GM18507 (cell line): ENCODE results near the gene C12orf76.

Experiments
- DNase-seq: peaks from one replicate; pipeline ENCODE4 v3.0.0; 2011; ENCODE audit warnings: low read depth; ENCODE audit not compliant: insufficient read length; ENCODE audit errors: extremely low spot score
- FAIRE-seq: peaks from 2 replicates; lab custom pipeline; 2011; peaks lifted over from hg19 to GRCh38; lab: Jason Lieb, UNC

Gene C12orf76

DNA sequence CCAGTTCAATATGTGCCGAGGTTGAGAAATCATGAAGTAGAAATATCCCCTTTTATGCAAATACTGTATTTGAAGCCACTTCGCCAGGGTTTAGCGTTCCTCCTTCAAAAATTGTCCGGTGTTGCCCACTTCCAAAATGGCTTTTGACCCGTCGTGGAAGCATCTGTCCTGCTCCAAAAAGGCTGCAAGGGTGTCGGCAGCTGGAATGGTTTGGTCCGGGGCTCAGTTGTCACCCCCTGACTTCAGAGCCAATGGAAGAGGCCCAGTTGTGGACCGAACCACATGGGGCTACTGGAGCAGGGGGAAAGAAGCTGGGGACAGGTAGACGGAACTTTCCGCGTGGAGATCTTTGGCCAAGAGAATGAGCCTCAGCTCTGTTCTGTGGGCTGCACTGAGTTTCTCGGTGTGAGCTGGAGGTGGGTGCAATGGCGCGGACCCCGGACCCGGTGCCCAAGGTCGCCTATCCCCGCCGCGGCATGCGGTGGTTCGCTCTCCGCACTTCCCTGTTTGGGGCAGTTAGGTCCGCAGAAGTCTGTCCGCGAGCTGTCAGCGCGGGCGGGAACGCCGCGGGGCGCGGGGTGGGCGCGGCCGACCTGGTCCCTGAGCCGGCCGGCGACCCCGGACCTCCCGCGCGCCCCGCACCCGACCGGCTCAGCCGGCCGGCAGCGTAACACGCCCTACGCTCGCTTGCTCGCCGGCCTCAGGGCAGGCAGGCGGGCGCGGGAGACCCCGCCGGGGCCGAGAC lies 49.2 kb downstream of the C12orf76 start, which contains the start of gene ANKRD13A:
TSS of gene ANKRD13A (plus strand) at position 527 of the 745 bp plus-strand sequence. CDS start 259 bp downstream, outside the sequence.
- DNase-seq (peak; percentile 66), FAIRE-seq (peak; percentile 92)

- DNase-seq, result no peak
- FAIRE-seq, result no peak
Observed at GRCh38 chr12:109998241-109998903, 50.0 kb downstream of the C12orf76 start.

- DNase-seq, result no peak
- no peak for FAIRE-seq
Observed at GRCh38 chr12:109997393-109997792, 50.9 kb downstream of the C12orf76 start.

- DNase-seq (no peak), FAIRE-seq (no peak)
Observed at GRCh38 chr12:109996483-109996853, 51.9 kb downstream of the C12orf76 start.

- peak; percentile 83 for FAIRE-seq
- peak; percentile 89 for DNase-seq
Observed at GRCh38 chr12:109995686-109996482, 52.4 kb downstream of the C12orf76 start, which contains the start of gene GIT2. Gene GIT2, minus strand, starts transcription at chr12:109996368. Its CDS starts 144 bp downstream, at chr12:109996224.

- FAIRE-seq, result no peak
- no peak for DNase-seq
Observed at GRCh38 chr12:109995361-109995685, 53.0 kb downstream of the C12orf76 start.

GRCh38 chr12:109994401-109995175 lies 53.7 kb downstream of the C12orf76 start:
- DNase-seq (no peak), FAIRE-seq (peak; percentile 35)

DNA sequence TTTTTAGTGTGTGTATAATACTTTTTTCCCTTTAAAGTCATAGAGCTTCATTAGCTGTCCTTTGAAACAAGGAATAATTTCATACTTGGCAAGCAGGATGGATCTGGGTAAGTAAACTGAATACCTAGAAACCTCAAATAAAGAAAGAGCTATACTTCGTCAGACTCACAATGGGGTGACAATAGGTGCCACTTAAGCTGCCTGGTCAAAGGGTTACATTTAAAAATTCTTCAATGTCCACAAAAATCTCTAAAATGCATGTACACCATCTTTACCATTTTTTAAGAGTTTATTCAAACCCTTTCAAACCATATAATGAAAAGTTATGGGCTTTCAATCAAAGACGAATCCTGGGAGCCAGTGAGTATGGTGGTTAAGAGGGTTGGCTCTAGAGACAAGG lies 55.2 kb downstream of the C12orf76 start:
- no peak for FAIRE-seq

DNA sequence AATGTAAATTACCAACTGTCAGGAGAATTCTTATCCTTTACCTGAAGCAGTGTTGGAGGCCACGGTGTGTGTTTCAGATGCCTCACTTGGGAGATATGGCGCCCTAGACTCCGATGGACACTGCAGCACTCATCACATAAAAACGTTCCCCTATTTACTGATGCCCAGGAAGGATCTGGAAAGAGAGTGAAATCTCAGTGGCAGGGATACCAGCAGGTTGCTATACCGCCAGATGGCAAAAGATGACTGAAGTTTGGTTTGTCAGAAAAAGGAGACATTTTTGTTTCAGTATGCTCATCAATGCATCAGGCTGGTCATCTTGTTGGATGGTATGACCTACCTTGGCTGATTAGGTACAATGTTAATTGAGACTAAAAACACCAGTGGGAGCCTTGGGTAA lies 56.7 kb downstream of the C12orf76 start:
- FAIRE-seq (no peak), DNase-seq (no peak)

More for the DNA sequence above, 55.2 kb downstream of the C12orf76 start:
- no peak for DNase-seq
